GM12892 (cell line): ENCODE data around the gene NEK9.

Experiments used
- DNase-seq: peaks from one replicate; pipeline ENCODE4 v3.0.0; 2011; ENCODE audit not compliant: insufficient read length
- FAIRE-seq: peaks from 2 replicates; lab custom pipeline; 2011; peaks lifted over from hg19 to GRCh38; lab: Jason Lieb, UNC
- POLR2A ChIP-seq: IDR thresholded peaks from 2 replicates; pipeline ENCODE4 v1.6.1; 2011; ENCODE audit warnings: low read depth, low read length, control low read depth
- POLR2AphosphoS5 ChIP-seq: IDR thresholded peaks from 2 replicates; pipeline ENCODE4 v1.6.1; 2011; ENCODE audit warnings: low read depth, low read length, control low read depth
- TAF1 ChIP-seq: IDR thresholded peaks from 2 replicates; pipeline ENCODE4 v1.6.1; 2011; ENCODE audit warnings: low read depth, mild to moderate bottlenecking, control low read depth, low read length, borderline replicate concordance

The NEK9 gene

GRCh38 chr14:75125617-75126016 lies 1.2 kb downstream of the NEK9 start:
- DNase-seq: no peak
- TF ChIP-seq POLR2AphosphoS5: no peak
- no peak for TF ChIP-seq POLR2A
- TF ChIP-seq TAF1: no peak
- FAIRE-seq: no peak

GRCh38 chr14:75123991-75124390 lies 2.9 kb downstream of the NEK9 start:
- no peak for TF ChIP-seq TAF1
- TF ChIP-seq POLR2A: no peak
- TF ChIP-seq POLR2AphosphoS5: no peak
- no peak for FAIRE-seq
- DNase-seq: no peak

GRCh38 chr14:75121552-75121951 lies 5.3 kb downstream of the NEK9 start:
- FAIRE-seq (no peak), DNase-seq (no peak)
- TF ChIP-seq TAF1 (no peak), POLR2A (no peak), POLR2AphosphoS5 (no peak)

GRCh38 chr14:75120541-75121291 lies 6.1 kb downstream of the NEK9 start:
- FAIRE-seq (no peak), DNase-seq (no peak)
- TF ChIP-seq TAF1 (no peak), POLR2AphosphoS5 (no peak), POLR2A (no peak)

- no peak for FAIRE-seq
Observed at GRCh38 chr14:75119056-75119455, 7.8 kb downstream of the NEK9 start.

GRCh38 chr14:75113932-75114539 lies 12.8 kb downstream of the NEK9 start:
- TF ChIP-seq POLR2AphosphoS5: no peak
- no peak for TF ChIP-seq POLR2A
- TF ChIP-seq TAF1: no peak
- FAIRE-seq: peak; percentile 67
- no peak for DNase-seq

More at GRCh38 chr14:75119056-75119455, 7.8 kb downstream of the NEK9 start:
- TF ChIP-seq POLR2AphosphoS5 (no peak), POLR2A (no peak), TAF1 (no peak)
- no peak for DNase-seq

GRCh38 chr14:75109877-75110276 lies 17.0 kb downstream of the NEK9 start:
- no peak for FAIRE-seq
- DNase-seq: no peak
- TF ChIP-seq TAF1: no peak
- no peak for TF ChIP-seq POLR2AphosphoS5
- TF ChIP-seq POLR2A: no peak

GRCh38 chr14:75107186-75107585 lies 19.7 kb downstream of the NEK9 start:
- FAIRE-seq: no peak
- no peak for TF ChIP-seq POLR2AphosphoS5
- TF ChIP-seq TAF1: no peak
- TF ChIP-seq POLR2A: no peak

GRCh38 chr14:75101491-75101890 lies 25.4 kb downstream of the NEK9 start:
- no peak for DNase-seq
- TF ChIP-seq TAF1 (no peak), POLR2AphosphoS5 (no peak), POLR2A (no peak)
- no peak for FAIRE-seq

More at GRCh38 chr14:75107186-75107585, 19.7 kb downstream of the NEK9 start:
- no peak for DNase-seq

GRCh38 chr14:75098682-75099081 lies 28.2 kb downstream of the NEK9 start:
- DNase-seq (no peak), FAIRE-seq (no peak)
- TF ChIP-seq POLR2A: no peak
- TF ChIP-seq POLR2AphosphoS5: no peak
- TF ChIP-seq TAF1: no peak

GRCh38 chr14:75098212-75098611 lies 28.6 kb downstream of the NEK9 start:
- TF ChIP-seq POLR2AphosphoS5: no peak
- TF ChIP-seq POLR2A: no peak
- TF ChIP-seq TAF1: no peak
- no peak for FAIRE-seq
- DNase-seq: no peak
